AG04449 (cell line): ENCODE results near the gene SPINK8.

Experiments
- CTCF ChIA-PET: fragments of 350-600 bp; formaldehyde crosslinking; extraction: SDS; loops from one replicate; lab custom pipeline; 2021; ENCODE audit warnings: antibody characterized with exemption; lab: Yijun Ruan, JAX
- POLR2A ChIA-PET: fragments of 400-600, 350-600 bp; formaldehyde crosslinking; extraction: SDS; loops from one replicate; lab custom pipeline; 2020; ENCODE audit warnings: antibody characterized with exemption, inconsistent platforms; lab: Yijun Ruan, JAX
- DNase-seq: peaks from one replicate; pipeline ENCODE4 v3.0.0-alpha.2; 2010; ENCODE audit warnings: low read depth, low spot score
- H3K4me3 ChIP-seq: 2 replicates; pipeline ENCODE4 v1.5.1; 2011; ENCODE audit warnings: low read depth, mild to moderate bottlenecking, control low read depth, low read length
- TF ChIP-seq, protein P1 (sequence below): IDR thresholded peaks from one replicate; pipeline ENCODE4 v1.5.1; 2011; ENCODE audit warnings: mild to moderate bottlenecking, moderate library complexity, low read length, control low read depth, inconsistent platforms; ENCODE audit not compliant: insufficient read depth; ENCODE audit errors: missing control alignments

Gene SPINK8

DNA sequence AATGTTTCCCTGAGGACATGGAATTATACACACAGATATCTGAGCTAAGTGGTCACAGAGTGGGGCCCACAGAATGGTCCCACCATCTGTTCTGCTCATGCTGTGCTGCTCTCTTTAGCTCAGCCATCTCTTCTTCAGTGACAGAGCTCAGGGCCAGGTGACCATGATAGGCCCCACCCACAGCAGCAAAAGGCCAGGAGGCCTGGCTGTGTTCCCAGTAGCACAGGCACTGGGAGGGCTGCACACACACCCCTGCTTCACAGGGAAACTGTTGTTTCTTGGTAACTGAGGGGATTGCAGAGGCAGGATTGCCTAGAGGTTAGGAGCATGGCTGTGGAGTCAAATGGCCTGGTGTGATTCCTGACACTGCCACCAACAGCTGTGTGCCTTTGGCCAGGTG lies 33.7 kb upstream of the SPINK8 start:
- TF ChIP-seq, protein P1, sequence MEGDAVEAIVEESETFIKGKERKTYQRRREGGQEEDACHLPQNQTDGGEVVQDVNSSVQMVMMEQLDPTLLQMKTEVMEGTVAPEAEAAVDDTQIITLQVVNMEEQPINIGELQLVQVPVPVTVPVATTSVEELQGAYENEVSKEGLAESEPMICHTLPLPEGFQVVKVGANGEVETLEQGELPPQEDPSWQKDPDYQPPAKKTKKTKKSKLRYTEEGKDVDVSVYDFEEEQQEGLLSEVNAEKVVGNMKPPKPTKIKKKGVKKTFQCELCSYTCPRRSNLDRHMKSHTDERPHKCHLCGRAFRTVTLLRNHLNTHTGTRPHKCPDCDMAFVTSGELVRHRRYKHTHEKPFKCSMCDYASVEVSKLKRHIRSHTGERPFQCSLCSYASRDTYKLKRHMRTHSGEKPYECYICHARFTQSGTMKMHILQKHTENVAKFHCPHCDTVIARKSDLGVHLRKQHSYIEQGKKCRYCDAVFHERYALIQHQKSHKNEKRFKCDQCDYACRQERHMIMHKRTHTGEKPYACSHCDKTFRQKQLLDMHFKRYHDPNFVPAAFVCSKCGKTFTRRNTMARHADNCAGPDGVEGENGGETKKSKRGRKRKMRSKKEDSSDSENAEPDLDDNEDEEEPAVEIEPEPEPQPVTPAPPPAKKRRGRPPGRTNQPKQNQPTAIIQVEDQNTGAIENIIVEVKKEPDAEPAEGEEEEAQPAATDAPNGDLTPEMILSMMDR: no peak
- POLR2A ChIA-PET: interaction anchor here (0.6 kb wide), 1 partner anchor 127 kb away, joined by 3 read pairs; no protein-coding TSS in a partner anchor
- CTCF ChIA-PET: interaction anchor here (1.8 kb wide), 1 partner anchor 69 kb away, joined by 8 read pairs; no protein-coding TSS in a partner anchor
- H3K4me3 ChIP-seq: no peak overlapping the region
- DNase-seq: no peak

DNA sequence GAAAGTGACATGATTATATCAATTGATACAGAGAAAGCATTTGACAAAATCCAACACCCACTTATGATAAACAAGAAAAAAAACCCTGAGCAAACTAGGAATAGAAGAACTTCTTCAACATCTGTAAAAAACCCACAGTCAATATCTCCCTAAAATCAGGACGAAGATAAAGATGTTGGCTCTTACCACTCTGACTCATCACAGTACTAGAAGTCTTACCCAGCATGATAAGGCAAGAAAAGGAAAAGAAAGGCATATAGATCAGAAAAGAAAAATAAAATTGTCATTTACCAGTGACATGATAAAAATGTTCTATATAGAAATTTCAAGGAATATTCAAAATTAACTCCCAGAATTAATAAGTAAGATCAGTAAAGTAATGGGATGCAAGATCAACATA lies 31.4 kb upstream of the SPINK8 start:
- ChIA-PET POLR2A (no interaction called here), CTCF (no interaction called here)
- no peak overlapping the region for H3K4me3 ChIP-seq
- TF ChIP-seq, protein P1: no peak
- no peak for DNase-seq

DNA sequence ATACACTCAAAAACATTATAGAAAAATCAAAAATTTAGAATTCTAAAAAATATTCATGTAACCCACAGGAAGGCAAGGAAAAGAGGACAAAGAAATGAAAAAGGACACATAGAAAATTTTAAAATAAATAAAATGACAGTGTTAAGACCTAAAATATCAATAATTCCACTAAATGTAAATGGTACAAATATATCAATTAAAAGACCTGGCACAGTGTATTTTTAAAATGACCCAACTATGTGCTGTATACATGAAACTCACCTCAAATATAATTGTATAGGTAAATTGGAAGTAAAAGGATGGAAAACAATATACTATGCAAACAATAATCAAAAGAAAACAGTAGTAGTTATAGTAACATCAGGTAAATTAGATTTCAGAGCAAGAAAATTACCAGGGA lies 28.5 kb upstream of the SPINK8 start:
- no peak overlapping the region for H3K4me3 ChIP-seq
- POLR2A ChIA-PET: no interaction called here
- CTCF ChIA-PET: no interaction called here
- no peak for DNase-seq
- TF ChIP-seq, protein P1: no peak

DNA sequence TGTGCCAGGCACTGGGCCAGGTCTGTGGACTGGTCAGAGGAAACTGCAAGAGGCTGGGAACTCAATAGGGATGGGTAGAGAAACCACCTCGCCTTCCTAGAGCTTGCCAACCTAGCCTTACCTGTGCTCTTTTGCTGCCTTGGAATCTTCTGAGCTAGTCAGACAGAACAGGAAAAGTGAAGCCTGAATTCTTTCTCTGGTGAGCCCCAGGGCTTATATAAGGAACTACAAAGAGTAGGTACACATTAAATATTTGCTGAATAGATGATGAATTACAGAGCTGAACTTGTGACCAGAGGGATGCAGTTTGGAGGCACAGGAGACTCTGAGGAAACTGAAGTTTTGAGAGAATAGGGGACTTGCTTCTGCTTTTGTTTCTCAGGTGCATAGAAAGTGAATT lies 23.0 kb upstream of the SPINK8 start:
- TF ChIP-seq, protein P1: no peak
- no peak overlapping the region for H3K4me3 ChIP-seq
- DNase-seq: no peak
- ChIA-PET POLR2A (no interaction called here), CTCF (interaction anchor here (1.7 kb wide), 1 partner anchor 44 kb away, joined by 4 read pairs; no protein-coding TSS in a partner anchor)

DNA sequence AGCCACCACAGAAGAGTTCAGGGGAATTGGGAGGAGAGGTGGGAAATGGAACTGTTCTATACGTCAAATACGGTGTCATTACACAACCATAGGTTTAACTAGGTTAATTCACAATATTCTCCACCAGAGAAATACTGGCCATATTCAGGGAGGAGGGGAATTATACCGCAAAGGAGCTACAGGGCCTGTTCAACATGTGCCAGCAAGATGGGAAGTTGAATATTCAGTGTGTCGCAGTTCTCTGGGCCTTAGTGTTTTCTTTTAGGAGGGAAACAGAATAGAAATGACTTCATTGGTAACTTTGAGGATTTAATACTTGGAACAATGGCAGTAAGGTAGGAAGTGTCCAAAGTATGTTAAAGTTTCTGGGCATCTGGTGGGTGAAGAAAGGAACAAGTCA lies 20.5 kb upstream of the SPINK8 start:
- CTCF ChIA-PET: interaction anchor here (3.4 kb wide), 1 partner anchor 46 kb away, joined by 12 read pairs; no protein-coding TSS in a partner anchor
- TF ChIP-seq, protein P1: no peak
- POLR2A ChIA-PET: no interaction called here
- DNase-seq: no peak
- H3K4me3 ChIP-seq: no peak overlapping the region

DNA sequence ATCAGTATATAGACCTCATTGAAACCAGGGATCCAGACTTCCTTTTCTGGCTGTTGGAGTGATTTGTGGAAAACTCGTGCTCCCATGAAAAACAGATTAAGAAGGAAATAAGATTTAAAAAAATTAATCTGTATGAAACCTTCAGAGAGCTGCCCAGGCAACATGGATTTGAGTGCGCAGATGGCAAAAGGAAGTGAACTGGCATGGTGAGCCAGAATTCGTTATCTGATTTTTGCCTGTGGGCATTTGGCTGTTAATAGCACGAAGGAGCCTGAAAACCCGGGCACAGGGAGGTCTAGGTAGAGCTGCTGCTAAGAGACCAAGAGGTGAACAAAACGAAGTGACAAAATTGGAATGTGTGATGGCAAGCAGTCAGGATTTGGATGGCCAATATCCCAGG lies 19.1 kb upstream of the SPINK8 start:
- TF ChIP-seq, protein P1: no peak
- DNase-seq: no peak
- H3K4me3 ChIP-seq: no peak overlapping the region
- POLR2A ChIA-PET: no interaction called here
- CTCF ChIA-PET: interaction anchor here (1.7 to 3.4 kb wide), 3 partner anchors 48 to 83 kb away, joined by 4 to 12 read pairs (median 11); no protein-coding TSS in a partner anchor
